HG03521 (cell line): ENCODE data around the gene CNTNAP5.

Source experiments
- ATAC-seq: cut with Tn5 transposase; IDR thresholded peaks from one replicate; pipeline ENCODE4 v1.9.1; 2021; ENCODE audit warnings: mild to moderate bottlenecking, moderate library complexity; ENCODE audit not compliant: unreplicated experiment

CNTNAP5 gene

GRCh38 chr2:124776332-124776731 is 751.2 kb downstream of the CNTNAP5 start:
- ATAC-seq = no peak

- ATAC-seq = no peak
Measured at GRCh38 chr2:124778076-124778475, 753.0 kb downstream of the CNTNAP5 start.

GRCh38 chr2:124796647-124797046 is 771.6 kb downstream of the CNTNAP5 start:
- ATAC-seq = no peak

- ATAC-seq = no peak
Measured at GRCh38 chr2:124797049-124797448, 772.0 kb downstream of the CNTNAP5 start.

GRCh38 chr2:124798551-124798950 is 773.5 kb downstream of the CNTNAP5 start:
- ATAC-seq = no peak

- no peak for ATAC-seq
Measured at GRCh38 chr2:124804014-124804940, 779.2 kb downstream of the CNTNAP5 start.

- ATAC-seq = no peak
Measured at GRCh38 chr2:124805060-124805459, 780.0 kb downstream of the CNTNAP5 start.

- ATAC-seq = no peak
Measured at GRCh38 chr2:124810132-124810531, 785.0 kb downstream of the CNTNAP5 start.

GRCh38 chr2:124814968-124815745 is 790.1 kb downstream of the CNTNAP5 start:
- ATAC-seq = no peak

- no peak for ATAC-seq
Measured at GRCh38 chr2:124816007-124816406, 790.9 kb downstream of the CNTNAP5 start.

- ATAC-seq = no peak
Measured at GRCh38 chr2:124822516-124822915, 797.4 kb downstream of the CNTNAP5 start.

GRCh38 chr2:124824441-124824840 is 799.4 kb downstream of the CNTNAP5 start:
- no peak for ATAC-seq

- ATAC-seq = no peak
Measured at GRCh38 chr2:124832521-124832920, 807.4 kb downstream of the CNTNAP5 start.

GRCh38 chr2:124834331-124834730 is 809.2 kb downstream of the CNTNAP5 start:
- ATAC-seq = no peak

- no peak for ATAC-seq
Measured at GRCh38 chr2:124835331-124835730, 810.2 kb downstream of the CNTNAP5 start.

GRCh38 chr2:124836416-124836815 is 811.3 kb downstream of the CNTNAP5 start:
- ATAC-seq = no peak

GRCh38 chr2:124837496-124837895 is 812.4 kb downstream of the CNTNAP5 start:
- no peak for ATAC-seq

- ATAC-seq = no peak
Measured at GRCh38 chr2:124838406-124838805, 813.3 kb downstream of the CNTNAP5 start.

GRCh38 chr2:124867247-124867646 is 842.2 kb downstream of the CNTNAP5 start:
- no peak for ATAC-seq

- no peak for ATAC-seq
Measured at GRCh38 chr2:124874219-124874618, 849.1 kb downstream of the CNTNAP5 start.

- ATAC-seq = no peak
Measured at GRCh38 chr2:124874676-124875075, 849.6 kb downstream of the CNTNAP5 start.
